Hepatocyte (in vitro differentiated cells): ENCODE results near the gene SLC30A5.

Source experiments
- CTCF ChIP-seq: fragments of 200-600 bp; sonication (generic); IDR thresholded peaks from 2 replicates; pipeline ENCODE4 v1.5.1; 2016; ENCODE audit warnings: antibody characterized with exemption, mild to moderate bottlenecking; ENCODE audit not compliant: poor library complexity
- EZH2 ChIP-seq: fragments of 200-600 bp; sonication (generic); IDR thresholded peaks from 2 replicates; pipeline ENCODE4 v1.6.1; 2016; ENCODE audit warnings: antibody characterized with exemption, mild to moderate bottlenecking, borderline replicate concordance
- EZH2phosphoT487 ChIP-seq: fragments of 200-600 bp; sonication (generic); IDR thresholded peaks from one replicate; pipeline ENCODE4 v1.6.1; 2018; ENCODE audit warnings: antibody characterized with exemption, mild to moderate bottlenecking, low read depth, moderate library complexity; ENCODE audit not compliant: unreplicated experiment, severe bottlenecking

GRCh38 chr5:69052181-69052580 lies 41.6 kb upstream of the SLC30A5 start:
- TF ChIP-seq CTCF (no peak), EZH2 (no peak), EZH2phosphoT487 (no peak)
